Astrocyte (in vitro differentiated cells and primary cell): ENCODE results near the gene NCAPG2.

ENCODE experiments used
- CTCF ChIP-seq: IDR thresholded peaks from 2 replicates; pipeline ENCODE4 v1.5.1; 2011; ENCODE audit warnings: low read depth, mild to moderate bottlenecking, inconsistent platforms, low read length, moderate library complexity; ENCODE audit not compliant: insufficient read depth
- EZH2 ChIP-seq: IDR thresholded peaks from 2 replicates; pipeline ENCODE4 v1.6.1; 2012; ENCODE audit warnings: mild to moderate bottlenecking, low read length, inconsistent platforms; ENCODE audit not compliant: insufficient read depth

- no peak for TF ChIP-seq EZH2
- TF ChIP-seq CTCF, result no peak
Observed at GRCh38 chr7:158614700-158615099, 89.9 kb downstream of the NCAPG2 start.
